Erythroblast (primary cell): Measurements from ENCODE around the gene NCOA4.
A peak's percentile ranks its signal among the peaks of the same experiment; 100 is the strongest.

Source experiments
- GATA1 ChIP-seq: IDR thresholded peaks from 2 replicates; pipeline ENCODE4 v1.6.1; 2011; ENCODE audit warnings: low read depth, mild to moderate bottlenecking, control low read depth, low read length, moderate library complexity
- POLR2A ChIP-seq: IDR thresholded peaks from 2 replicates; pipeline ENCODE4 v1.6.1; 2011; ENCODE audit warnings: mild to moderate bottlenecking, low read length

GRCh38 chr10:46030091-46030937 is at the start of gene NCOA4:
- TF ChIP-seq POLR2A (peak; percentile 98), GATA1 (no peak)
